NCI-H774 (cell line): Measurements from ENCODE around the gene TNPO3.
"Not testable (repeated sequence)": the region's sequence is repeated elsewhere in the genome, so short reads cannot be mapped to it uniquely, and the experiment has no call there.

Experiments used
- DNase-seq: peaks from one replicate; lab custom pipeline; 2025; lab: John Stamatoyannopoulos, UW

TNPO3 gene

GRCh38 chr7:129069021-129069420 lies 14.1 kb upstream of the TNPO3 start:
- no peak for DNase-seq

DNA sequence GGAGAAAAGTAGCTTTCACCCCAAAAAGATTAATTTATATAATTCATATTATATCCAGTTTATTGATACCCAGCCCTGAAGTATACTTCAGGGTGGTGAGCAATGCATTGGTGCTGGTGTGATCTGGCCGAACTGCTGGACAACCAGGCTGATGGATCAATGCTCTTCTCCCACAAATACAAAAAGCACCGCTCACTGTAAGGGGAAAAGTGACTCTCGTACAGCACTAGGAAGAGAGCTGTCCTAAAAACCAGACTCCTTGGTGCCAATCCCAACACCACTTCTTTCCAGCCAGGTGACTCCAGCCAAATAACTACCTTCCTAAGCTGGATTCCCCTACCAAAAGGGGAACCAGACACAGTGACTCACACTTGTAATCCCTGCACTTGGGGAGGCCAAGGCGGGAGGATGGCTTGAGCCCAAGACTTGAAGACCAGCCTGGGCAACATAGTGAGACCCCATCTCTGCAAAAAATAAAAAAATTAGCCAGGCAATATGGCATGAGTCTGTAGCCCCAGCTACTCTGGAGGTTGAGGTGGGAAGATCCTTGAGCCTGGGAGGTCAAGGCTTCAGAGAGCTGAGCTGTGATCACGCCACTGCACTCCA lies 13.1 kb upstream of the TNPO3 start:
- no peak for DNase-seq

GRCh38 chr7:129067132-129067561 lies 12.2 kb upstream of the TNPO3 start:
- DNase-seq, result not testable (repeated sequence)

GRCh38 chr7:129066290-129067131 lies 11.6 kb upstream of the TNPO3 start:
- DNase-seq, result no peak

DNA sequence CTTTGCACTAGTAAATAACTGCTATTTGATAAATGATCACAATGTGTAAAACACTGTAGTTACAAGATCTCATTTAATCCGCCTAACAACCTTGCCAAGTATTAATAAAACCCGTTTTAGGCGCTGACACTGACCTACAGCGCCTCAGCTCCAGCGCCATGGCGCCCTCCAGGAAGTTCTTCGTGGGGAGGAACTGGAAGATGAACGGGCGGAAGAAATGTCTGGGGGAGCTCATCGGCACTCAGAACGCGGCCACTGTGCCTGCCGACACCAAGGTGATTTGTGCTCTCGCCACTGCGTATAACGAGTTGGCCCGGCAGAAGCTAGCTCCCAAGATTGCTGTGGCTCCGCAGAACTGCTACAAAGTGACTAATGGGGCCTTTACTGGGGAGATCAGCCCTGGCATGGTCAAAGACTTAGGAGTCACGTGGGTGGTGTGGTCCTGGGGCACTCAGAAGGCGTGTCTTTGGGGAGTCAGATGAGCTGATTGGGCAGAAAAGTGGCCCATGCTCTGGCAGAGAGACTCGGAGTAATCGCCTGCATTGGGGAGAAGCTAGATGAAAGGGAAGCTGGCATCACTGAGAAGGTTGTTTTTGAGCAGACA lies 1.1 kb upstream of the TNPO3 start:
- DNase-seq, result no peak

DNA sequence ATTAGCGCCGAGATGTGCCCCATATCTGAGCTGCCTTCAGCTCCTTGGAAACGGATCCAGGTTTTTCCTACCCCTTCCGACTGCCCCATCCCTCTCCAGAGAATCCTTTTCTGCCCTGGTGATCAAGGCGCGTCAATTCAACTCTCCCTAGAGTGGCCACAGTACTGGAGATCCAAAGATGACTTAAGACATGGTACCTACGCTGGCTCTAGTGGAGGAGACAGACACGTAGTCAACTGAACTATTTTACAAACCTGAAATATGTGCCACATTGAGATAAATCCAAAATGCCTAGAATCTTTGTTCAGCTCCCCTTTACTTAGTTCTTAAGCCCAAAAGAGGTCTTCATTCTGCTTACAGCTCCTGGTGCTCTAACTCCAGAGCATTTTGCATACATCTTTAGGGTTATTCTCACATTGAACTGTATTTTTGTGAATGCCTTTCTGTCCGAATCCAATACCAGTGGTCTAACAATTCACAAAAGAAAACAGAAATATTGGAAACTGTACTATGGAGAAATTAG lies 444 bp upstream of the TNPO3 start:
- DNase-seq, result no peak

DNA sequence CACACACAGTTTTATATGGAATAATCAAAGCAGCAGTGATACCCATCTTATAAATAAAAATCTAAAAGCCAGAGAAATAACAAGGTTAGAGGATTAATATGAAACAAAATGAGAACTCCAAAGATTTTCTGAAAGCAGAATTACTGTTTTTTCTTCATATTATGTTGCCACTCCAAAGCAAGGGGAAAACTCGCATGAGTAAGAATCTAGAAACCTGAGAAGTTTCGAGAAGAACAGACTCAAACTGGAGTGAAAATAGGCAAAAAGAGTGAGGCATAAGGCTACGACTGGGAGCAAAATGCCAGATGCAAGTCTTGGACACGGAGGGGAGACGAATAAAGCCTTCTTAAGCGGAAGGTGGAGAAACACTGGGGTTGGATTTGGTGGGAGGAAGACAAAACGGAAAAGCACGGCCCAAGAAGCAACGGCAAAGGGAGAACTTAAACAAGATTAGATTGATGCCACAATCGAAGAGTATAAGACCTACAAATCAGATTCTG lies 923 bp downstream of the TNPO3 start:
- no peak for DNase-seq

- DNase-seq, result no peak
Measured at GRCh38 chr7:129052441-129052840, 2.5 kb downstream of the TNPO3 start.

- not testable (repeated sequence) for DNase-seq
Measured at GRCh38 chr7:129051459-129051858, 3.5 kb downstream of the TNPO3 start.

DNA sequence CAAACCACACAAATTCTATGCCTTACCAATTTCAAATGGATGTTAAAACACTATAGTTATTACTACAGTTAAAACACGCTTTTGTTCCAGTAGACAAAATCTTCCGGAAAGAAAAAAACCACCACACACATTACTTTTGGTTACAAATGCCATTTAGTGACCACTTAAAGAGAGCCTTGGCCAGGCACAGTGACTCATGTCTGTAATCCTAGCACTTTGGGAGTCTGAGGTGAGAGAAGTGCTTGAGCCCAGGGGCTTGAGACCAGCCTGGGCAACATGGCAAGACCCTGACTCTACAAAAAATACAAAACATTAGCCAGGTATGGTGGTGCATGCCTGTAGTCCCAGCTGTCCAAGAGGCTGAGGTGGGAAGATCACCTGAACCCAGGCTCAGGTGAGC lies 7.2 kb downstream of the TNPO3 start:
- DNase-seq, result no peak

DNA sequence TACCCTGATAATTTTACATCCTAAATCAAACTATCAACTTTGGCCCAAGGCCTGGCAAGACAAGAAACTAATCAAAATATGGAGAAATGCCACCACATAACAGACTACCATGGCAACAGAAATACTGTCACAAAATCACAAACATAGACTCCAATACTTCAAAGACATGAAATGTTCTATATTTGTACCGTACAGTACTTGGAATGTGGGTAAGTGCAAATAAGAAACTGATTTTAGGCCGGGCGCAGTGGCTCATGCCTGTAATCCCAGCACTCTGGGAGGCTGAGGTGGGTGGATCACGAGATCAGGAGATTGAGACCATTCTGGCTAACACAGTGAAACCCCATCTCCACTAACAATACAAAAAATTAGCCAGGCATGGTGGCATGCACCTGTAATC lies 9.2 kb downstream of the TNPO3 start:
- no peak for DNase-seq

- DNase-seq, result no peak
Measured at GRCh38 chr7:129043012-129043411, 11.9 kb downstream of the TNPO3 start.

GRCh38 chr7:129041142-129042085 lies 13.5 kb downstream of the TNPO3 start:
- DNase-seq, result no peak

DNA sequence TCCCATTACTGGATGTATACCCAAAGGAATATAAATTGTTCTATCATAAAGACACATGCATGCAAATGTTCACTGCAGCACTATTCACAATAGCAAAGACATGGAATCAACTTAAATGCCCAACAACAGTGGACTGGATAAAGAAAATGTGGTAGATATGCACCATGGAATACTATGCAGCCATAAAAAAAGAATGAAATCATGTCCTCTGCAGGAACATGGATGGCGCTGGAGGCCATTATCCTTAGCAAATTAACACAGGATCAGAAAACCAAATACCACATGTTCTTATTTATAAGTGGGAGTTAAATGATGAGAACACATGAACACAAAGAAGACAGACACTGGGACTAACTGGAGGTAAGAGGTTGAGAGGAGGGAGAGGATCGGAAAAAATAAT lies 16.4 kb downstream of the TNPO3 start:
- DNase-seq, result not testable (repeated sequence)

GRCh38 chr7:129037585-129037984 lies 17.3 kb downstream of the TNPO3 start:
- DNase-seq, result no peak

- DNase-seq, result no peak
Measured at GRCh38 chr7:129032017-129032416, 22.9 kb downstream of the TNPO3 start.

DNA sequence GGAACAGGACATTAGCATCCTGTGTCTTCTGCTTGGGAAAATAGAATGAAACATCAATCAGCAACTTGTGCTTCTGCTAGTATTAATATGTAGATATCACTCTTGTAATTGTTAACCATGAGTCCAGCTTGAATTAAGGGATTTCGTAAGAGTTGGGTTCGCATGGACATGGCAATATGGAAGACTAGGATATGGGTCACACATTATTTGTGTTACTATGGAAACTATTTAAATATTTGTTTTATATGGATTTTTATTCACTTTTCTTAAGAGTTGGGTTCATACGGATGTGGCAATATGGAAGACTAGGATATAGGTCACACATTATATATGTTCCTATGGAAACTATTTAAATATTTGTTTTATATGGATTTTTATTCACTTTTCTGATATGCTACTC lies 24.5 kb downstream of the TNPO3 start:
- DNase-seq, result no peak

DNA sequence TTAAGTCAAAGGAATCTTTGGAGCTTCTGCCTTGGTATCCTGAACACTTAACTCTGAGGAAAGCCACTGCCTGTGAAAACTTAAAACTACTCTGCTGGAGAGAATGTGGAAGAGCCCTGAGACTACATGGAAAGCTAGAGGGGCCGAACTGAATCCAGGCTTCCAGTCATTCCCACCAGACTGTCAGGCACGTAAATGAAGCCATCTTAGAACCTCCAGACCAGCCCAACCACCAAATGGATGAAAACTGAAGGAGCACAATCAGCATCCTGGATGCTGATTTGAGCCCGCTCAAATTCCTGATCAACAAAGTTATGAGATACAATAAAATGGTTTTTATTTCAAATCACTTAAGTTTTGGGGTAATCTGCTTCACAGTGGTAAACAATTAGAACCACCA lies 30.8 kb downstream of the TNPO3 start:
- no peak for DNase-seq

DNA sequence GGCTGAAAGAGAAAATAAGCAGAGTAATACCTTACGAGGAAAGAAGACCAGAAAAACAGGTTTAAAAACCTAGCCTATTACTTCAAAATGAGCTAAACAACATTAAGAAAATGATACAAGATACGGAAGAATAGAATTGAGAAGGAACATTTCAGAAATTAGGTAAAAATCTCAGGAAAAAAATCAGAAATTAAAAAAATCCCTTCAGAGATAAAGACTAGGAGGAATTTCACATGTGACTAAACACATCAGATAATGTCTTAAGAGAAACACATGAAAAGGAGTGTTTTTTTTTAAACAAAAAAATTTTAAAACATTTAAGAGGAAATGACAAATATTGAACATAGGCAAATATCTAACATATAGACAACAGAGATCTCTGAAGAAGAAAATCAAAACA lies 33.3 kb downstream of the TNPO3 start:
- no peak for DNase-seq

DNA sequence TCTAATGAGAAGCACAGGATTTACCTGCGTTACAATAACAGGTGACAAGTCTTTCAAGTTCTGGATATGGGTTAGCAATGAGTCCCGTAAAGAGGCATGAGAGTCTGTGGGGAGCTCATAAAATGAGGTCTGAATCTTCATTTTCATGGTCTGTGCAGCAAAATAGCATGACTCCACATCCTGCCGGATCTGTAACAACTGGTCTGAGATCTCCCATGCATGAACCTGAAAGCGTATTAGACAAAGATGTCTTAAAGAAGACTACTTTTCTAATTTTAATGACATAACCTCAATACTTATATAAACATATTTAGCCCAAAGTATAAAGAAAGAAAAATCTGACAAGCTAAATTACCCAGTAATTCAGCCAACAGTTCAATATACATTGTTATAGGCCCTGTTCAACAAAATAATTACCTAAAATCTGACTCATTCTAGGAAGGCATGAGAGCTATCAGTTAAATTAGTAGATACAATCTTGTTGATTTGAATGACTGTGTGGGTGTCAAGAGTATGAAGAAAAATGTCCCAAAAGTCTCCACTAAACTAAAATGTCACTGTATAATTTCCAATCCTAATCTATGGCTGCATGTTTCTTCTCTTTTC lies 36.9 kb downstream of the TNPO3 start:
- DNase-seq, result no peak

DNA sequence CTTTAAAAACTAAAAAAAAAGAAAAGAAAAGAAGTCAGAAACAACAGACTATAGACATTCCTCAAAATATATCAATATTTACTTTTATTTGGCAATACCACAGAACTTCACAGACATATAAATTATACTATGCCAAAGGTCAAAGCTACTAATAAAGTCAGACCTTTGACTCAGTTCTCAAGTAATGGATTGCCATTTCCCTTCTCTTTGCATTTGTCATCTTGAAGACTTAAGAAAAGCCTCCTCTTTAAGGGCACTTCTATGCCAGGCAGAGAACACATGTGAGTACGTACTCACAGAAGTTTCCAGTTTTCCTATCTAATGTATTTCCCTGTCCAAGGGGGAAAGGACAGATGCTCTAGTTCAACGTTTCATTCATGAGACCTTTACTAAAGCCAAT lies 37.6 kb downstream of the TNPO3 start:
- DNase-seq, result no peak
